ENCODE measurements around the gene CNN3. TPM values are rescaled to one million over a fixed set of nuclear protein-coding genes. Genes with fewer than 3 reads are reported as not detected.

The CNN3 gene
- total and polyA plus RNA-seq, 2 of the 4 experiments (the other 2 are of a cell fraction) = 249 to 552 TPM

GRCh38 chr1:94951046-94951445 is 24.1 kb upstream of the CNN3 start:
- no peaks in the 10 kb centered on the region for H3K9me3 ChIP-seq (ENCODE audit: control insufficient read depth, insufficient read depth, low read length)
- no peak overlapping the region for H3K23ac ChIP-seq (ENCODE audit: low read depth, low read length)
- H2BK20ac ChIP-seq (ENCODE audit: low read depth, low read length) = no peak overlapping the region
- BruUV-seq (replicated peaks) = no TSS peak
- no peak overlapping the region for H3K27ac ChIP-seq (ENCODE audit: insufficient read depth, low read length)
- H3K56ac ChIP-seq (ENCODE audit: extremely low read depth, insufficient read depth, low read length) = no peak overlapping the region
- no peaks in the 10 kb centered on the region for H4K20me1 ChIP-seq (ENCODE audit: insufficient read depth, low read length)
- H3K9me1 ChIP-seq (ENCODE audit: insufficient read depth, low read length) = no peaks in the 10 kb centered on the region; the same call in 1 of the 2 replicates
- H2AFZ ChIP-seq (replicated peaks; ENCODE audit: low read length, poor library complexity) = no peak overlapping the region
- no peak overlapping the region for H3K9ac ChIP-seq (ENCODE audit: low read depth, low read length)
- in situ Hi-C loops (cut with MboI; ENCODE audit: low sequenced_read_pairs) (no loop called here), intact Hi-C loops (cut with micrococcal nuclease) (no loop called here), dilution Hi-C loops (cut with HindIII; ENCODE audit: low sequenced_read_pairs, unreplicated experiment) (no loop called here)
- no peak overlapping the region for H4K8ac ChIP-seq (ENCODE audit: low read depth in 2 of 2, low read length in 2 of 2)
- ChIA-PET CTCF (no interaction called here), POLR2A (ENCODE audit: unreplicated experiment) (no interaction called here)
- WGBS, 2 experiments (ENCODE audit: extremely low coverage in 2 of 2, insufficient read length in 1 of 2) = 63% methylated on average over 1 of the region's 2 CpGs; no CpG with 5 or more reads in 1 of the 2 experiments
- H3K4ac ChIP-seq (ENCODE audit: low read depth, low read length) = no peak overlapping the region
- H3K27me3 ChIP-seq (ENCODE audit: control insufficient read depth, insufficient read depth, low read length) = no peaks in the 10 kb centered on the region
- ATAC-seq (ENCODE audit: low read depth) (no peak), DNase-seq (peak; percentile 27)
- no peak overlapping the region for H3K4me3 ChIP-seq (ENCODE audit: insufficient read depth, low read depth, low read length)
- H2BK120ac ChIP-seq (ENCODE audit: low read depth, low read length) = no peak overlapping the region
- H2BK15ac ChIP-seq (ENCODE audit: low read depth, low read length) = no peak overlapping the region
- H4K91ac ChIP-seq (ENCODE audit: insufficient read depth, low read depth, low read length) = no peak overlapping the region
- H2AK5ac ChIP-seq (ENCODE audit: low read depth, low read length) = peak overlapping the region; percentile 35; the same call in 1 of the 2 replicates
- H4K5ac ChIP-seq (ENCODE audit: low read depth, low read length) = no peak overlapping the region
- no peaks in the 10 kb centered on the region for H3K79me1 ChIP-seq (ENCODE audit: low read depth in 1 of 2, low read length in 2 of 2)
- no peak overlapping the region for H3K18ac ChIP-seq (ENCODE audit: low read depth, low read length)
- H3K36me3 ChIP-seq (ENCODE audit: control insufficient read depth, insufficient read depth, low read length) = no peaks in the 10 kb centered on the region
- peaks cover 17% of the 10 kb centered on the region for H3K4me1 ChIP-seq (ENCODE audit: control insufficient read depth, insufficient read depth, low read length)
- H2BK5ac ChIP-seq (ENCODE audit: low read depth, low read length, poor library complexity, severe bottlenecking) = no peak overlapping the region
- H2AK9ac ChIP-seq (replicated peaks; ENCODE audit: low read depth, low read length, poor library complexity) = no peak overlapping the region
- no peak overlapping the region for H3K4me2 ChIP-seq (ENCODE audit: low read depth, low read length)
- TF ChIP-seq ELK1 (IDR thresholded peaks at IDR 0.05; ENCODE audit: borderline replicate concordance, low read depth, low read length) = no peak
- TF ChIP-seq RFX5 (IDR thresholded peaks at IDR 0.05; ENCODE audit: low read depth, low read length) = no peak
- no peak for TF ChIP-seq NFE2L2 (IDR thresholded peaks at IDR 0.05; ENCODE audit: low read depth, low read length)
- TF ChIP-seq USF2 (IDR thresholded peaks at IDR 0.05; ENCODE audit: low read depth, low read length) = no peak
- no peak for TF ChIP-seq MAFK (IDR thresholded peaks at IDR 0.05; ENCODE audit: low read depth, low read length)
- no peak for TF ChIP-seq FOS (IDR thresholded peaks at IDR 0.05; ENCODE audit: low read depth, low read length)
- no peak for TF ChIP-seq CTCF (conservative IDR thresholded peaks at IDR 0.05; ENCODE audit: low read depth, low read length)
- no peak for TF ChIP-seq CEBPB (IDR thresholded peaks at IDR 0.05; ENCODE audit: low read depth, low read length)
- no peak for TF ChIP-seq MXI1 (IDR thresholded peaks at IDR 0.05; ENCODE audit: borderline replicate concordance, low read depth, low read length)
- no peak for TF ChIP-seq CHD1 (IDR thresholded peaks at IDR 0.05; ENCODE audit: low read depth, low read length)
- TF ChIP-seq SMC3 (IDR thresholded peaks at IDR 0.05; ENCODE audit: low read depth, low read length) = no peak
- no peak for TF ChIP-seq RAD21 (IDR thresholded peaks at IDR 0.05; ENCODE audit: low read length)
- no peak for TF ChIP-seq MAZ (IDR thresholded peaks at IDR 0.05; ENCODE audit: borderline replicate concordance, low read depth, low read length)
- no peak overlapping the region for H3K14ac ChIP-seq (replicated peaks; ENCODE audit: low read depth, low read length)

Measured in IMR-90 (cell line).